Stimulated activated naive CD4-positive, alpha-beta T cell (primary cell): Measurements from ENCODE around the gene CDHR3.

Experiments
- DNase-seq, 6 experiments: peaks; one replicate each; lab custom pipeline; 2025; lab: John Stamatoyannopoulos, UW

The CDHR3 gene

GRCh38 chr7:106049139-106049752 is 86.2 kb downstream of the CDHR3 start:
- DNase-seq, result no peak

GRCh38 chr7:106050002-106050745 is 87.1 kb downstream of the CDHR3 start:
- no peak for DNase-seq

DNA sequence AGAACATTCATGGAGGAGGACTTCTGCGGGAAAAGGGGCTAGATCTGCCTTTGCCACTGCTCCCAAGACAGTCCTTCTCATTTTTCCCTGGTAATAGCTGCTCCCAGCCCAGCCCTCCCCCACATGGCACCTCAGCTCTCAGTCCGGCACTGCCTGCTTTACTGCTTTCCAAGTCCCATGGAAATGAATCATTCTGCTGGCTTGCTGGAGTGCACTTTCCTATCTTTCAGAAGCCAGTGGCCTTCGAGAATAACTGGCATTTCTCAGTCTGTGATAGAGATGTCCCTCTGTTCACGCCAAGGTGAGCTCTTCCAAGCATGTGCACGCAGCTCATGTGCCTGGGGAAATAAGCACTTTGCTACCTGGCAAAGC is 87.7 kb downstream of the CDHR3 start:
- DNase-seq, result no peak

DNA sequence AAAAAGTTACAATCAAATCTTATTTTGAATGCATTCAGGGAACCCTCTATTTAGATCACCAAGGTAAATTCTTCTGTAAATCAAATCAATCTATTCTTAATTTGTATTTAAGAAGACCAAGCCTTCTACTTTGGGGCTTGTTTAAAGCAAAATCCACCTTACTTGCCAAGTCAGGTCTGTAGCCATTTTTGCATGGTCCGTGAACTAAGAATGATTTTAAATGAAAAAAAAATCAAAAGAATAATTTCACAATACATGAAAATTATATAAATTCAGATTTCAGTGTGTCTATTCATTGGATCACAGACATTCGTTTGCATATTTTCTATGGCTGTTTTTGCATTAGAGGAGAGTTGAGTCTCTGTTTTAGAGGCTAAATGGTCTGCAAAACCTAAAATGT is 89.6 kb downstream of the CDHR3 start:
- DNase-seq, result no peak

- DNase-seq, result no peak
Observed at GRCh38 chr7:106053109-106053508, 90.0 kb downstream of the CDHR3 start.

DNA sequence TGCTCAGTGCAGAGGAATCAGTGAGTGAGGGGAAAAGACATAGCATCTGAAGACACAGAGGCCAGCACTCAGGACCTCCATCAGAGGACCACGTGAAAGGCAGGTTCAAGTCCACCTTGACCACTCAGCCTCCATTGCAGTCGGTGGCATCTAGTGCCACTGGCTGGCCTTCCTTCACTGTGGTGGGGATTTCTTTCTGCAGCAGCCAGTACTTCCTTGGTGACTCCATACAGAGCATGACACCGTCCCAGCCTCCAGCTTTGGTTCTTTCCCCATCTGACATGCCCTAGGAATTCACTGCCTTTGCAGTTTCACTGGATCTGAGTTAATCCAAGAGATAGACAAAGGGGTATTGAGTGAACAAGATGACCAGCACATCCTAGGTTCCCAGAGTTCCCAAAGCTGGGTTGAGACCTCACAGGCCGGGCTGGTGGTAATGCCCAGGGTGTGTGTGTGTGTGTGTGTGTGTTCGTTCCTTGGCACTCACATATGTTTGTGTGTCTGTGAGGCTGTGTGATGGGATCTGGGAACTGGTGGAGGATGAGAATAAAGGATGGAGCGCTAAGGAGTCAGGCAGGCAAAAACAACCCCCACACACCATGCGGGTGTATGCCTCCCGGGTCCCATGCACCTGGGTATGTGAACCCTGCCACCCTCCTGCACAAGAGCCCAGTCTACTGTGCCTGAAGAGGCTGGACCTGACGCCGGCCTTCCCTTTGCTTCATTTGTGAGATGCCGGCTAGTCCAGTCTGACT is 91.3 kb downstream of the CDHR3 start:
- no peak for DNase-seq

DNA sequence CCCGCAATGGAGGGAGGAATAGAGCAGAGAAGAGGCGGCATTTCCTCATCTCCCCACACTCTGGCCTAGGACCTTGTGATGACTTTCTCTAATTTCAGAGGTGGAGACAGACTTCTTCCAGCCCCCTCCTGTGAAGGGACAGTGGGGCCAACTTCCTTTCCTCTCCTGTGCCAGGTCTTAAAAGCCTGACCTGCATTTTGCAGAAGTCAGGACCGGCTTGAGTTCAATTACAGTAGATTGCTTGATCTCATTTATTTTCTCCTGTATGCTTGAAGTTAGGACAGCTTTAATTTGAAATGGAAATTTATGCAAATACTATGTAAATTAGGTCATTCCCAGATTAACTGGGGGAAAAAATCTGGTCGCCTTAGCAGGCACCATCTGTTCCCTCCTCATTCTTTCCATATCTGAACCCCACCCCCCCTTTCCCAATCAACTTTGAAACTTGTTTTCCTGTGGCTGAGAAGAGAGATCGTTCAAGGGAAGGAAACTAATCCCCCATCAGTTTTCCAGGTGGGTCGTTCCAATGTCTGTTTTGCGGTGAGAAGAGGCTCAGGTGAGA is 92.0 kb downstream of the CDHR3 start:
- no peak for DNase-seq

DNA sequence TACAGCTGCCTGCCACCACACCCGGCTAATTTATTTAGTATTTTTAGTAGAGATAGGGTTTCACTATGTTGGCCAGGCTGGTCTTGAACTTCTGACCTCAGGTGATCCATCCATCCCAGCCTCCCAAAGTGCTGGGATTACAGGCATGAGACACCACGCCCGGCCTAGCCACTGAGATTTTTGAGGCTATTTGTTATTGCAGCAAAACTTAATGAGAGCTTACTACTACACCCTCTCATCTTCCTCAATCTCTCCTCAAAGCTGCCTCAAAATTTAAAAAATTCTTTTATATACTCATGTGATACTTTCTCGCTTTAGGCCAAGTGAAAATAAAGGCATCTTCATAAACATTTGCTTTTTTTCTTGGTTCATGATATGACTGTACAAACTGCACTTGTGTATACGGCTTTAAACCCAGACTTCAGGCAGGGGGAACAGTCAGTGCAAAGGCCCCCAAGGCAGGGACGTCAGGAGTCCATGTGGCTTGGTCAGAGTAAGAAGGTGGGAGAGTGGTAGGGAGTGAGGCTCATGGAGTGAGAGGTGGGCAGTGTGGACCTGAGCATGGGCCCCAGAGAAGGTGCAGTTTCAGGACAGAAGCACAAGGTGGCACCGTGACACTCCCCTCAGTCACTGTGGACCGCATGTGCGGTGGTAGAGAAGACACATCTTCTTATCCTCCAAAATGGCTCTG is 93.6 kb downstream of the CDHR3 start:
- peak; percentile 37 to 72 (median 54) for DNase-seq

DNA sequence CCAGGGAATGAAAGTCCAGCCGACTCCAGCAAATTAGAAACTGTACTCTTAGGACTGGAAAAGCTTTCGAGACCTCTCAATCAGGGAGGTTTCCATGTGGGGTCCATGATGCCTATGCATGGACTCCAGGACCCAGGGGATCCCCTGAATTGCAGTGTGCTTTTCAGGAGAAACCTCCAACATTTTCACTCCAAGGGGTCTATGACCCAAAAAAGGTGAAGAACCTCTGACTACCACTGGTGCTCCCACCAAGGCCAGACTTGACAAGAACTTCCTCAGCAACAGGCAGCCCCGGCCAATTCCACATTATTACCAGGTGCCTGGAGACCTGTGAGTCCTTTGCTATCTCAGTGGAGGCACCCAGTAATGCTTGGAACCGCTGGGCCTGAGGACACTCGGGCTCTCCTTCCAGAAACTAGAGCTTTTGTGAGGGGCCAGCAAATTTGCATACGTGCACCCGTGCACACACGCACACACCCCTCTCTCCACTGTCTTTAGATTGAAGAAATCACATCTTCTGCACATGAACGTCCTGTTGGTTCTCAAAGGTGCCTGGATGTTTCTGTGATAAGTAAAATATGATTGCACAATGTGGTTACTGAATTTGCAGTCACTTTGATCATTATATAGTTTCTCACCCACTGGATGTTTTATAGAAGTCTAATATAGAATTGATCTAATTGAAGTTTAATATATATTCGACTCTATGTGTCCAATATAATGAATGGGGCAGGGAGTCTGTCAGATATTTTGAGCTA is 94.3 kb downstream of the CDHR3 start:
- no peak for DNase-seq

- peak in 1 of 6 experiments; percentile 2 for DNase-seq
Observed at GRCh38 chr7:106057962-106058927, 95.2 kb downstream of the CDHR3 start.

DNA sequence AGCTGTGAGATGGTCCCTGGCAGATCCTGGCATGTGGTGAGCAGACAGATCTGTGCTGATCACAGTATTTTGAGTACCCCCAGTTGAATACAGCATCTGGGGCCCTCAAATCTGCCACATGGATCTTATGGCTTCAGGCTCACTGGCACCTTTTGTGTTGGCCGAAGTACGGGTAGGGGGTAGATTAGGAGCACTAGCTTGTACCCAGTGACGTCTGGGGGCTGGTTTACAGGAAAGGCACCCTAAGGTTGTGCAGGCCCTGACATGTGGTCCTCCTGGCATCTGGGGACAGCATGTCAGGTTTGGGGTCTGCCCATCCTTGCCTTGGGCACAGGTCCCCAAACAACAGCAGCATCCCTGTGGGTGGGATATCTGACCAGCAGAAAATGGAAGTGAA is 95.9 kb downstream of the CDHR3 start:
- DNase-seq, result no peak

- no peak for DNase-seq
Observed at GRCh38 chr7:106059556-106059955, 96.5 kb downstream of the CDHR3 start.

DNA sequence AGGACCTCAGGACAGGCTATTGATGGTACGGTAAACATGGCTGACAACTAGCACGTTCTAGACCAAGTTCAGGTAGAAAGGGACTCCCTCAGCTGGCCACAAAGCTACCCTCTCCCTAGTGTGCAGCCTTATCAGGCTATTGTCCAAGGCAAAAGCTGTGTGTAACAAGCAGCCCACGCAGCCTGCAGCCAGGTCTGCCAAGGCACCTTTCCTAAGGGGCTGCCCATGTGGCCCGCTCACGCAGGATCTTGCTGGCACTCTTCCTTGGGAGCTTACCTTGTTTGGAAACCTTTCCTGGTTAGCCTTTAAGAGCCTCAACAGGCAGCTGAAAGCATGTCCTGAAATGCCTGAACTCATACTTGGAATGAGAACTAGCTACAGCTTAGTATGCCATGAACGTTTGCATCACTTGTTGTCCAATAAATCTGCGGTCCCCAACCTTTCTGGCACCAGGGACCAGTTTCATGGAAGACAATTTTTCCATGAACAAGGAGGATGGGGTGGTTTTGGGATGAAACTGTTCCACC is 97.4 kb downstream of the CDHR3 start:
- DNase-seq, result no peak

DNA sequence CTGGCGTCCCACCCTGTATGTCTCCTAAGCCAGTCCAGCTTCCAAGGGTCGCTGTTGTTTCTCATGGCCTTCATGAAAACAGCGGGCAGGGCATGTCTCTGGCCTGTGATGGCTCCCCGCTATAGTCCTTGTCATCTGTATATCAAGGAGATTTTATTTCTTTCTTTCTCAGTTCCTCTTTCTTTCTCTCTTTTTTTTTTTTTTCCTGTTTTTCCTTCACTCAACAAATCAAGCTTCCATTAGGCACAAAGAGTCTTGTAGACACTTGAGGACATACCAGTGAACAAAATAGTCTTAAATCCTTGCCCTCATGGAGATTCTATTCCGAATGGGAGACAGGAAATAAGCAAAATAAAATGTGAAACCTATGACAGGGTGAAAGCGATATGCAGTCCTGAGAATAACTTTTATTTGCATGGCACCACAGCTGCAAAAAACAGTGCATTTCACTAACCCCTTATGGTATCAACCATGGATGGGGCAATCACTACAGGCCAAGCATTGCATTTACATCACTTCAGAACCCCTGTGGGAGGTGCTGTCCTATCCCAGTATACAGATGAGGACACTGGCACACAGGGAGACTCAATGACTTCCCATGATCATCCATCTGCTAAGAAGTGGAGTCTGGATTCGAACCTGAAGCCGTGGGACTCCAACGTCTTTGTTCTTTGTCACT is 98.4 kb downstream of the CDHR3 start:
- DNase-seq, result no peak

DNA sequence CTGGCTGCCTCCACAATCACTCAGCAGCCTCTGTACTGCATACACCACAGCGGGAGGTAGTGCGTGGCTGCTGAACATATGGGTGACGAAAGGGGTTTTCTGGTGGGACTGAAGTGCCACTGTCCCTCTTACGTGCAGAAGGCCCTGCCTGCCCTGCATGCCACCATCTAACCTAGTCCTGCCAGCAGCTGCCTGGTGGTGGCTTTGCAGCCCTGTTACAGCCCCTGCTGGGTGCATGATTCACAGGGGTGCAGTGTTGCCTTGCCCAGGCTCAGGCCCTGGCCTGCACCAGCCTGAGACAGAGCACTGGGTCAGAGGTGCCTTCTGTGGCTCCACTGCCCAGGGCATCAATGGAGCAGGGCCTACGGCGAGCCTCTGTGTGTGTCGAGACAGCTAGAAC is 98.9 kb downstream of the CDHR3 start:
- no peak for DNase-seq

- DNase-seq, result no peak
Observed at GRCh38 chr7:106062521-106062931, 99.5 kb downstream of the CDHR3 start.

DNA sequence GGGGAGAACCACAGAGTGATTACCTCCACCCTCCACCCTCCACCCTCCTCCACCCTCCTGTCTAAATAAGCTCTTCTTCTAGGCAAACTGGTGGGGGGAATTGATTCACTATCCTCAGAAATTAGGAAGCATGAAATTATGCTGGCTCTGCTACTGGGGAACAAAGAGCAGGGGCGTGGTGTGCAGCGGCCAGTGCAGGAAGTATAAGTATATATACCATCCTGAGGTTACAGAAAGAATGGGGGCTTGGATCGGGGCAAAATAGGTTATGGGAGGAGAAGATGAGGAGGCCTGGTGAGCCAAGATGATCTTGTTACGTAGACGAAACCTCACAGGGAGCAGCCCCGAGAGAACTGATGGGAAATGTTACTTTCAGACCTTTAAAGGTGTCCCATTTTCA is 100.0 kb downstream of the CDHR3 start:
- no peak for DNase-seq

GRCh38 chr7:106063692-106064091 is 100.6 kb downstream of the CDHR3 start:
- DNase-seq, result no peak

- no peak for DNase-seq
Observed at GRCh38 chr7:106064316-106064715, 101.3 kb downstream of the CDHR3 start.
